Measurements from ENCODE around the gene ATP8B3. TPM values are rescaled to one million over a fixed set of nuclear protein-coding genes. Genes with fewer than 3 reads are reported as not detected.

ATP8B3 gene
- polyA plus RNA-seq, 1 donor, result 0.99 TPM

- Histone ChIP-seq H3K4me1 (ENCODE audit: control insufficient read depth, insufficient read depth, low read length) (no peaks in the 10 kb centered on the region), H3K27me3 (ENCODE audit: control insufficient read depth, insufficient read depth, low read length) (peaks cover 33% of the 10 kb centered on the region), H3K4me3 (ENCODE audit: low read length) (no peak overlapping the region), H3K36me3 (ENCODE audit: control insufficient read depth, insufficient read depth, low read length) (no peaks in the 10 kb centered on the region), H3K27ac (ENCODE audit: low read length) (no peak overlapping the region), H3K9me3 (ENCODE audit: control insufficient read depth, low read depth, low read length) (peaks cover 8% of the 10 kb centered on the region)
- WGBS (ENCODE audit: insufficient coverage, low lambda C conversion rate), result no CpG with 5 or more reads among the region's 8 CpGs
- no peak for DNase-seq
Observed at GRCh38 chr19:1787116-1787515, 25.0 kb downstream of the ATP8B3 start.

GRCh38 chr19:1786668-1787067 is 25.4 kb downstream of the ATP8B3 start:
- WGBS (ENCODE audit: insufficient coverage, low lambda C conversion rate), result no CpG with 5 or more reads among the region's 8 CpGs
- H3K4me1 ChIP-seq (ENCODE audit: control insufficient read depth, insufficient read depth, low read length), result no peaks in the 10 kb centered on the region
- H3K36me3 ChIP-seq (ENCODE audit: control insufficient read depth, insufficient read depth, low read length), result no peaks in the 10 kb centered on the region
- no peak for DNase-seq
- H3K27ac ChIP-seq (ENCODE audit: low read length), result no peak overlapping the region
- peaks cover 37% of the 10 kb centered on the region for H3K27me3 ChIP-seq (ENCODE audit: control insufficient read depth, insufficient read depth, low read length)
- H3K4me3 ChIP-seq (ENCODE audit: low read length), result no peak overlapping the region
- peaks cover 8% of the 10 kb centered on the region for H3K9me3 ChIP-seq (ENCODE audit: control insufficient read depth, low read depth, low read length)

GRCh38 chr19:1785310-1785709 is 26.8 kb downstream of the ATP8B3 start:
- peaks cover 4% of the 10 kb centered on the region for H3K9me3 ChIP-seq (ENCODE audit: control insufficient read depth, low read depth, low read length)
- H3K27me3 ChIP-seq (ENCODE audit: control insufficient read depth, insufficient read depth, low read length), result peaks cover 48% of the 10 kb centered on the region
- no peaks in the 10 kb centered on the region for H3K4me1 ChIP-seq (ENCODE audit: control insufficient read depth, insufficient read depth, low read length)
- H3K27ac ChIP-seq (ENCODE audit: low read length), result no peak overlapping the region
- no peak overlapping the region for H3K4me3 ChIP-seq (ENCODE audit: low read length)
- DNase-seq, result no peak
- WGBS (ENCODE audit: insufficient coverage, low lambda C conversion rate), result no CpG with 5 or more reads among the region's 19 CpGs
- no peaks in the 10 kb centered on the region for H3K36me3 ChIP-seq (ENCODE audit: control insufficient read depth, insufficient read depth, low read length)

- H3K27me3 ChIP-seq (ENCODE audit: control insufficient read depth, insufficient read depth, low read length), result peaks cover 56% of the 10 kb centered on the region
- H3K36me3 ChIP-seq (ENCODE audit: control insufficient read depth, insufficient read depth, low read length), result no peaks in the 10 kb centered on the region
- no peak for DNase-seq
- peaks cover 3% of the 10 kb centered on the region for H3K9me3 ChIP-seq (ENCODE audit: control insufficient read depth, low read depth, low read length)
- WGBS (ENCODE audit: insufficient coverage, low lambda C conversion rate), result no CpG with 5 or more reads among the region's 9 CpGs
- H3K27ac ChIP-seq (ENCODE audit: low read length), result no peak overlapping the region
- no peaks in the 10 kb centered on the region for H3K4me1 ChIP-seq (ENCODE audit: control insufficient read depth, insufficient read depth, low read length)
- H3K4me3 ChIP-seq (ENCODE audit: low read length), result no peak overlapping the region
Observed at GRCh38 chr19:1783874-1784273, 28.2 kb downstream of the ATP8B3 start.

GRCh38 chr19:1783354-1783753 is 28.7 kb downstream of the ATP8B3 start:
- no peak overlapping the region for H3K27ac ChIP-seq (ENCODE audit: low read length)
- WGBS (ENCODE audit: insufficient coverage, low lambda C conversion rate), result no CpG with 5 or more reads among the region's 4 CpGs
- peaks cover 56% of the 10 kb centered on the region for H3K27me3 ChIP-seq (ENCODE audit: control insufficient read depth, insufficient read depth, low read length)

GRCh38 chr19:1782521-1782920 is 29.6 kb downstream of the ATP8B3 start:
- DNase-seq, result no peak

More at GRCh38 chr19:1783354-1783753, 28.7 kb downstream of the ATP8B3 start:
- no peaks in the 10 kb centered on the region for H3K36me3 ChIP-seq (ENCODE audit: control insufficient read depth, insufficient read depth, low read length)
- DNase-seq, result no peak
- no peaks in the 10 kb centered on the region for H3K4me1 ChIP-seq (ENCODE audit: control insufficient read depth, insufficient read depth, low read length)
- no peak overlapping the region for H3K4me3 ChIP-seq (ENCODE audit: low read length)
- H3K9me3 ChIP-seq (ENCODE audit: control insufficient read depth, low read depth, low read length), result no peaks in the 10 kb centered on the region

GRCh38 chr19:1780272-1780958 is 31.7 kb downstream of the ATP8B3 start:
- H3K36me3 ChIP-seq (ENCODE audit: control insufficient read depth, insufficient read depth, low read length), result no peaks in the 10 kb centered on the region
- WGBS (ENCODE audit: insufficient coverage, low lambda C conversion rate), result 40% methylated on average over 1 of the region's 14 CpGs
- H3K27ac ChIP-seq (ENCODE audit: low read length), result no peak overlapping the region
- DNase-seq, result no peak
- H3K27me3 ChIP-seq (ENCODE audit: control insufficient read depth, insufficient read depth, low read length), result peaks cover 80% of the 10 kb centered on the region
- no peaks in the 10 kb centered on the region for H3K4me1 ChIP-seq (ENCODE audit: control insufficient read depth, insufficient read depth, low read length)
- H3K9me3 ChIP-seq (ENCODE audit: control insufficient read depth, low read depth, low read length), result peaks cover 10% of the 10 kb centered on the region
- no peak overlapping the region for H3K4me3 ChIP-seq (ENCODE audit: low read length)

More at GRCh38 chr19:1782521-1782920, 29.6 kb downstream of the ATP8B3 start:
- Histone ChIP-seq H3K9me3 (ENCODE audit: control insufficient read depth, low read depth, low read length) (no peaks in the 10 kb centered on the region), H3K27me3 (ENCODE audit: control insufficient read depth, insufficient read depth, low read length) (peaks cover 63% of the 10 kb centered on the region), H3K4me3 (ENCODE audit: low read length) (no peak overlapping the region), H3K27ac (ENCODE audit: low read length) (no peak overlapping the region), H3K36me3 (ENCODE audit: control insufficient read depth, insufficient read depth, low read length) (no peaks in the 10 kb centered on the region), H3K4me1 (ENCODE audit: control insufficient read depth, insufficient read depth, low read length) (no peaks in the 10 kb centered on the region)
- WGBS (ENCODE audit: insufficient coverage, low lambda C conversion rate), result no CpG with 5 or more reads among the region's 7 CpGs

- WGBS (ENCODE audit: insufficient coverage, low lambda C conversion rate), result no CpG with 5 or more reads among the region's 16 CpGs
- Histone ChIP-seq H3K4me1 (ENCODE audit: control insufficient read depth, insufficient read depth, low read length) (no peaks in the 10 kb centered on the region), H3K9me3 (ENCODE audit: control insufficient read depth, low read depth, low read length) (peaks cover 18% of the 10 kb centered on the region), H3K27me3 (ENCODE audit: control insufficient read depth, insufficient read depth, low read length) (peaks cover 88% of the 10 kb centered on the region), H3K27ac (ENCODE audit: low read length) (no peak overlapping the region), H3K36me3 (ENCODE audit: control insufficient read depth, insufficient read depth, low read length) (no peaks in the 10 kb centered on the region), H3K4me3 (ENCODE audit: low read length) (no peak overlapping the region)
- DNase-seq, result no peak
Observed at GRCh38 chr19:1779574-1779973, 32.5 kb downstream of the ATP8B3 start.

- no CpG with 5 or more reads among the region's 10 CpGs for WGBS (ENCODE audit: insufficient coverage, low lambda C conversion rate)
- no peak for DNase-seq
- no peak overlapping the region for H3K4me3 ChIP-seq (ENCODE audit: low read length)
- peaks cover 18% of the 10 kb centered on the region for H3K9me3 ChIP-seq (ENCODE audit: control insufficient read depth, low read depth, low read length)
- H3K36me3 ChIP-seq (ENCODE audit: control insufficient read depth, insufficient read depth, low read length), result no peaks in the 10 kb centered on the region
- H3K27me3 ChIP-seq (ENCODE audit: control insufficient read depth, insufficient read depth, low read length), result peaks cover 90% of the 10 kb centered on the region
- H3K4me1 ChIP-seq (ENCODE audit: control insufficient read depth, insufficient read depth, low read length), result no peaks in the 10 kb centered on the region
- no peak overlapping the region for H3K27ac ChIP-seq (ENCODE audit: low read length)
Observed at GRCh38 chr19:1777149-1777548, 34.9 kb downstream of the ATP8B3 start.

GRCh38 chr19:1776606-1777147 is 35.4 kb downstream of the ATP8B3 start:
- H3K36me3 ChIP-seq (ENCODE audit: control insufficient read depth, insufficient read depth, low read length), result no peaks in the 10 kb centered on the region
- H3K27ac ChIP-seq (ENCODE audit: low read length), result no peak overlapping the region
- peaks cover 88% of the 10 kb centered on the region for H3K27me3 ChIP-seq (ENCODE audit: control insufficient read depth, insufficient read depth, low read length)
- WGBS (ENCODE audit: insufficient coverage, low lambda C conversion rate), result no CpG with 5 or more reads among the region's 23 CpGs
- H3K4me1 ChIP-seq (ENCODE audit: control insufficient read depth, insufficient read depth, low read length), result no peaks in the 10 kb centered on the region
- no peak for DNase-seq
- H3K9me3 ChIP-seq (ENCODE audit: control insufficient read depth, low read depth, low read length), result peaks cover 18% of the 10 kb centered on the region
- H3K4me3 ChIP-seq (ENCODE audit: low read length), result no peak overlapping the region
